Body of pancreas (tissue), 4 donors: ENCODE results near the gene LAMA5. TPM values are rescaled to one million over a fixed set of nuclear protein-coding genes. Genes with fewer than 3 reads are reported as not detected.

Experiments
- ATAC-seq: fragments of 150-250 bp; one replicate; pipeline ENCODE4 v1.9.1; 2016
- DNase-seq, 4 donors: peaks; one replicate each; pipeline ENCODE4 v3.0.0-alpha.2; 2019
- H3K27ac ChIP-seq, 4 donors: fragments of 200-600 bp; sonication (generic); 1 replicate in 3 of 4; 2 replicates in 1 of 4; pipeline versions ENCODE4 v1.5.1 to v1.6.1; 2016 to 2019; ENCODE audit warnings: mild to moderate bottlenecking in 1 of 4, mixed read lengths in 1 of 4, moderate library complexity in 1 of 4
- H3K27me3 ChIP-seq, 2 donors: fragments of 200-600 bp; sonication (generic); one replicate each; pipeline ENCODE4 v1.6.0; 2016; ENCODE audit warnings: mild to moderate bottlenecking in 1 of 2
- H3K36me3 ChIP-seq, 2 donors: fragments of 200-600 bp; sonication (generic); replicated peaks in 1 of 2; 2 replicates each; pipeline ENCODE4 v1.5.1; 2016; ENCODE audit warnings: low read depth in 2 of 2; ENCODE audit not compliant: insufficient read depth in 1 of 2
- H3K4me1 ChIP-seq: fragments of 200-600 bp; sonication (generic); one replicate; pipeline ENCODE4 v1.6.0; 2016
- H3K4me3 ChIP-seq, 2 donors: fragments of 200-600 bp; sonication (generic); 1 replicate in 1 of 2; 2 replicates in 1 of 2; pipeline ENCODE4 v1.5.1; 2016 to 2019
- H3K9me3 ChIP-seq, 3 donors: fragments of 200-600 bp; sonication (generic); 1 replicate in 2 of 3; 2 replicates in 1 of 3; pipeline ENCODE4 v1.5.1; 2016
- CTCF ChIP-seq, 7 experiments: fragments of 450-650 bp in 4 of 7; fragments of 200-600 bp in 3 of 7; sonication (generic) in 3 of 7; IDR thresholded peaks; one replicate each; pipeline ENCODE4 v1.5.1; 2016 to 2019; ENCODE audit warnings: antibody characterized with exemption in 7 of 7
- POLR2A ChIP-seq, 3 donors: fragments of 450-650 bp; IDR thresholded peaks; one replicate each; pipeline ENCODE4 v1.6.1; 2016; ENCODE audit warnings: antibody characterized with exemption in 3 of 3, mild to moderate bottlenecking in 2 of 3
- WGBS, 2 donors: methylation state at CpG; one replicate each; pipeline ENCODE4 v1.1.5; 2017; 5-methylcytosine and 5-hydroxymethylcytosine counted together
- intact Hi-C: fragments of 100-400 bp; cut with DNase I; formaldehyde crosslinking; loops from one replicate; pipeline ENCODE4 v1.15.1; 2023
- total RNA-seq, 2 donors: library from RNA; depleted of rRNA; stranded (reverse); fragments of >200 nt; gene quantifications; one replicate each; pipeline ENCODE4 v1.1.0, GENCODE V29; 2016

The LAMA5 gene
- total RNA-seq, 2 donors from 2014 or later = 115 to 185 TPM

- intact Hi-C loops = no loop called here
- 95 to 96% methylated on average over 8 to 14 of the region's 14 CpGs for WGBS, 2 donors
Observed at GRCh38 chr20:62326559-62326958, 40.6 kb downstream of the LAMA5 start.

GRCh38 chr20:62325172-62325905, 41.8 kb downstream of the LAMA5 start:
- Histone ChIP-seq H3K27me3 (no peaks in the 10 kb centered on the region), H3K9me3 (no peaks in the 10 kb centered on the region), H3K4me3 (no peak overlapping the region), H3K36me3 (peaks cover 0 to 17% of the 10 kb centered on the region in 2 donors), H3K27ac (no peak overlapping the region), H3K4me1 (no peaks in the 10 kb centered on the region)
- 95 to 96% methylated on average over 8 to 12 of the region's 14 CpGs for WGBS, 2 donors
- intact Hi-C loops = no loop called here
- ATAC-seq = no peak
- DNase-seq = no peak
- TF ChIP-seq CTCF (IDR thresholded peaks at IDR 0.05) = no peak
- TF ChIP-seq POLR2A (IDR thresholded peaks at IDR 0.05) = no peak

More at GRCh38 chr20:62326559-62326958, 40.6 kb downstream of the LAMA5 start:
- H3K27me3 ChIP-seq = no peaks in the 10 kb centered on the region
- DNase-seq = no peak
- ATAC-seq = no peak
- TF ChIP-seq POLR2A (IDR thresholded peaks at IDR 0.05) = no peak
- peaks cover 0 to 23% of the 10 kb centered on the region in 2 donors for H3K36me3 ChIP-seq
- H3K4me3 ChIP-seq = no peak overlapping the region
- H3K27ac ChIP-seq = no peak overlapping the region
- no peaks in the 10 kb centered on the region for H3K9me3 ChIP-seq
- no peaks in the 10 kb centered on the region for H3K4me1 ChIP-seq

DNA sequence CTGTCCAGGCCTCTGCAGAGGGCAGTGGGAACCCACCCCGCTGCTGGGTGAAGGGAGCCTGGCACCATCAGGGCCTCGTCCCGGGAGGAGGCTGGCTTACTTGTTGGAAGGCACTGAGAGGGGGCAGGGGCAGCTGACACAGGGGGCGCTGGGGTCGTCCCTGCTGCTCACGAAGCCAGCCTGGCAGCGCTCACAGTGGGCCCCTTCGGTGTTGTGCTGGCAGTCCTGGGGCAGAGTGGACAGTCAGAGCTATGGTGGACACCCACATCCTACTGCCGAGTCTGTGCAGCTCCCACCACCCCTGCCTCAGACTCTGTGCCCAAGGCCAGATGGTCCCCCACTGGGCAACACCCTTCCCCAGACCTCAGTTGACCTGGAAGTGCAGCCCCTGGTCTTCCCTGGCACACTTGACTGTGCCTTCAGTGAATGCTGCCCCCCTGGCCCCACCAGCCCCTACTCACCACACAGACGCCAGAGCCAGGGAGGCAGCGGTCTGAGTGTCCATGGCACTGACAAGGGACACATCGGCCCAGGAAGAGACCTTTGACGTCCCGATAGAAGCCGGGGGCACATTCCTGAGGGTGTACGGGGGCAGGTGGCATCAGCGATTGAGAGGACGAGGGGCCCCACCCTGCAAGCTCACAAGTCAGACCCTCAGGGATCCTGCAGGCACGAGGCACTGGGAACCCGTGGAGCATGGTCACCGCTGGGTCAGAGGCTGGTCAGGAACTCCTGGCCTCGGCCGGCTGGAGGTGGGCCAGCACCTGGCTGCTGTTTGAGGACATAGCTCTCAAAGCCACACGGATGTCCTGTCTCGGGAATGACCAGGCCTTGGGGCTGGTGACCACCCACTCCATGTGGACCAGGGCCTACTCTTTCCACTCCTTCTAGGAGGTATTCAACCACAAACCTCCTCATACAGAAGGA, 42.9 kb downstream of the LAMA5 start:
- H3K27ac ChIP-seq = no peak overlapping the region
- TF ChIP-seq POLR2A (IDR thresholded peaks at IDR 0.05) (no peak), CTCF (IDR thresholded peaks at IDR 0.05) (no peak)
- no peaks in the 10 kb centered on the region for H3K27me3 ChIP-seq
- intact Hi-C loops = no loop called here
- DNase-seq (no peak), ATAC-seq (no peak)
- H3K9me3 ChIP-seq = no peaks in the 10 kb centered on the region
- H3K36me3 ChIP-seq = peaks cover 0 to 14% of the 10 kb centered on the region in 2 donors
- 84 to 90% methylated on average over 4 to 20 of the region's 25 CpGs for WGBS, 2 donors
- H3K4me1 ChIP-seq = no peaks in the 10 kb centered on the region
- H3K4me3 ChIP-seq = no peak overlapping the region

DNA sequence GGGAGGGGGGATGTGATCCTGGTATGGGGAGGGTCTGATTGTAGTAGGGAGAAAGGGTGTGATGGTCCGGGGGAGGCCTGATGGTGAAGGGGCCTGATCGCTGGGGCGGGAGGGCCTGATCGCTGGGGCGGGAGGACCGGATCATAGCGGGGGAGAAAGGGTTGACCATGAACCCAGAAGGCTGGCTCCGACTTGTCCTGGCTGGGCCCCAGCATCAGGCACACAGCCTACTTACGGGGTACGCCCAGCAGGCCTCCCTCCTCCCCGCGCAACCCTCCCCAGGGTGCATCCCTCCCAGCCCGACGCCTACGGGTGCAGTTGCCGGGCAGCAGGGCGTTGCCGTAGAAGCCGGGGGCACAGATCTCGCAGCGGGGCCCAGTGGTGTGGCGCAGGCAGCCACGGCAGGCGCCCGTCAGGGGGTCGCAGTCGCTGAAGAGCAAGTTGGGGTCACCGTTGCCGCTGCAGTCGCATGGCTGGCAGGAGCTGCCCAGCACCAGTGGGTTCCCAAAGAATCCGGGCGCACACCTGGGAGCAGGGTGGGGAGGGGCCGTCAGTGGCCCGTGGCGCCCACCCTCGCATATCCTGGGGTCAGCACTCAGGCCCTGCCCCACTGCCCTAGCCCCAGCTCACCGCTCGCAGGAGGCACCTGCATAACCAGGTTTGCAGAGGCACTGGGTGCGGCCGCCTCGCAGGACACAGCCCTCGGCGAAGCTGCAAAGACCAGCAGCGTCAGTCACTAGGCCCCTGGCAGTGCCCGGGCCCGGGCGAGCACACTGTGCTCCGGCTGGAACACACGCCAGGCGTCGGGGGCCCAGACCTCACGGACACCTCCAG, 43.7 kb downstream of the LAMA5 start:
- H3K4me3 ChIP-seq = no peak overlapping the region
- no peak overlapping the region for H3K27ac ChIP-seq
- TF ChIP-seq POLR2A (IDR thresholded peaks at IDR 0.05) (no peak), CTCF (IDR thresholded peaks at IDR 0.05) (no peak)
- intact Hi-C loops = no loop called here
- H3K36me3 ChIP-seq = peaks cover 0 to 13% of the 10 kb centered on the region in 2 donors
- DNase-seq (no peak), ATAC-seq (no peak)
- 88 to 89% methylated on average over 26 to 43 of the region's 52 CpGs for WGBS, 2 donors
- no peaks in the 10 kb centered on the region for H3K4me1 ChIP-seq
- H3K27me3 ChIP-seq = no peaks in the 10 kb centered on the region
- H3K9me3 ChIP-seq = no peaks in the 10 kb centered on the region
